Motor neuron (in vitro differentiated cells): ENCODE results near the gene TMPRSS4. TPM values are rescaled to one million over a fixed set of nuclear protein-coding genes. Genes with fewer than 3 reads are reported as not detected.

Source experiments
- ATAC-seq, 8 experiments: fragments of 200-7000 bp; cut with Tn5 transposase; replicated peaks in 6 of 8; 2 replicates each; pipeline ENCODE4 v1.8.0; 2021; ENCODE audit warnings: mild to moderate bottlenecking in 8 of 8, moderate library complexity in 8 of 8
- H3K27ac ChIP-seq, 2 donors: fragments of 250-450 bp; sonication (Bioruptor Pico); 2 replicates each; pipeline ENCODE4 v1.9.0; 2021; ENCODE audit warnings: antibody characterized with exemption in 2 of 2, mild to moderate bottlenecking in 2 of 2, moderate library complexity in 1 of 2
- H3K4me1 ChIP-seq, 2 donors: fragments of 250-450 bp; sonication (Bioruptor Pico); replicated peaks in 1 of 2; 2 replicates each; pipeline ENCODE4 v1.6.1; 2021; ENCODE audit warnings: antibody characterized with exemption in 2 of 2, mild to moderate bottlenecking in 2 of 2, moderate library complexity in 1 of 2
- H3K4me3 ChIP-seq, 5 donors: fragments of 250-450 bp; sonication (Bioruptor Pico); 2 replicates each; pipeline ENCODE4 v1.9.0; 2021; ENCODE audit warnings: antibody characterized with exemption in 5 of 5, mild to moderate bottlenecking in 5 of 5, moderate library complexity in 4 of 5
- WGBS, 10 experiments: fragments of 450-650 bp; shearing (Covaris generic); methylation state at CpG; one replicate each; pipeline ENCODE4 v1.0.0; 2022; 5-methylcytosine and 5-hydroxymethylcytosine counted together
- in situ Hi-C, 9 experiments: fragments of 400-800 bp; cut with MboI; loops; one replicate each; pipeline ENCODE4 v1.15.0; 2021; ENCODE audit warnings: low sequenced_read_pairs in 9 of 9, low pct_unique_long_range_greater_than_20kb in 2 of 9; ENCODE audit not compliant: unreplicated experiment in 9 of 9
- total RNA-seq, 8 experiments: library from RNA; unstranded; fragments of 300-600 nt; gene quantifications; 2 replicates each; pipeline versions ENCODE4 v1.2.3 to v1.2.4, GENCODE V29; 2022

TMPRSS4 gene
- total RNA-seq, 8 experiments from 2014 or later: 0.13 to 5.2 (median 0.88) TPM; not detected in 1

GRCh38 chr11:118120793-118121192 lies 43.9 kb downstream of the TMPRSS4 start:
- WGBS, 10 experiments: 67 to 100% (median 92%) methylated on average over 1 of the region's 1 CpG; no CpG with 5 or more reads in 2 of the 10 experiments
- ATAC-seq: no peak
- Histone ChIP-seq H3K4me3 (no peak overlapping the region), H3K4me1 (peaks cover 0 to 6% of the 10 kb centered on the region in 2 donors), H3K27ac (no peak overlapping the region)
- in situ Hi-C loops: no loop called here

DNA sequence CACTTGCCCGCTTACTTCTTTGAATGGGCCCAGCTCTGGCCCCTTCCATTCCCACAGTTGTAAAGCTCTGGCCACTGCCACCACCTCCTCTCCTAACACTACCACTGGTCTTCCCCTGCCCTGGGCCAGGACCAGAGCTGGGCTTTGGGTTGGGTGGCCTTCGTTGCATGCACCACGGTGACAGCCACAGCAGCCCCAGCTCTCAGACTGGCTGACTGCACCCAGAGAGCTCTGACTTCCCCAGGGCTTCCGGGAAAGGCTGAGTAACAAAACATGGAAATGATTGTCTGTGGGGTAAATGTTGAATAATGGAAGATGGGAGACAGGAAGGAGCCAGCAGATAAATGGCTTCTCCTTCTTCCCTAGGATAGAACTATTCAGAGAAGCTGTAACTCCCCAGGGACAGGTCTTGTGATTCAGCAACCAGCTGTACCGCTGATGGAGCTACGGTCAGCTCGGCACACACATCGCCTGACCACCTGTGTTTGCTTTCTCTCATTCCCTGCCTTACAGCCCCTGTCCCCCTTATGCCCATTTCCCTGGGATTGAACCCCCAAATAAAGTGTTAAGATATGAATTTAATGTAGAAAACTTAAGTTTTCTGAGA lies 48.2 kb downstream of the TMPRSS4 start:
- WGBS, 10 experiments: 43 to 100% (median 83%) methylated on average over 1 to 5 of the region's 8 CpGs; no CpG with 5 or more reads in 3 of the 10 experiments

GRCh38 chr11:118126082-118126838 lies 49.4 kb downstream of the TMPRSS4 start:
- H3K27ac ChIP-seq: no peak overlapping the region
- peak in 5 of 8 experiments; percentile 26 to 42 (median 37) for ATAC-seq
- no peak overlapping the region for H3K4me3 ChIP-seq
- 40 to 100% (median 68%) methylated on average over 1 to 5 of the region's 7 CpGs for WGBS, 10 experiments
- in situ Hi-C loops: no loop called here
- H3K4me1 ChIP-seq: peaks cover 0 to 6% of the 10 kb centered on the region in 2 donors

More for the DNA sequence above, 48.2 kb downstream of the TMPRSS4 start:
- no peak overlapping the region for H3K4me3 ChIP-seq
- peak in 5 of 8 experiments; percentile 83 to 96 (median 95) for ATAC-seq
- H3K4me1 ChIP-seq: peaks cover 0 to 6% of the 10 kb centered on the region in 2 donors
- peak overlapping the region in 1 of 2 donors; percentile 32 for H3K27ac ChIP-seq
- in situ Hi-C loops: no loop called here

- Histone ChIP-seq H3K4me1 (peaks cover 0 to 6% of the 10 kb centered on the region in 2 donors), H3K4me3 (no peak overlapping the region), H3K27ac (no peak overlapping the region)
- in situ Hi-C loops: no loop called here
- ATAC-seq: no peak
- 4 to 94% (median 56%) methylated on average over 1 to 4 of the region's 4 CpGs for WGBS, 10 experiments
Measured at GRCh38 chr11:118128310-118128709, 51.4 kb downstream of the TMPRSS4 start.

- H3K4me3 ChIP-seq: no peak overlapping the region
- 10 to 100% (median 64%) methylated on average over 1 to 9 of the region's 11 CpGs for WGBS, 10 experiments
- in situ Hi-C loops: no loop called here
- ATAC-seq: peak in 3 of 8 experiments; percentile 26 to 57 (median 32)
- no peak overlapping the region for H3K27ac ChIP-seq
- H3K4me1 ChIP-seq: peaks cover 0 to 6% of the 10 kb centered on the region in 2 donors
Measured at GRCh38 chr11:118128721-118129470, 52.0 kb downstream of the TMPRSS4 start.

DNA sequence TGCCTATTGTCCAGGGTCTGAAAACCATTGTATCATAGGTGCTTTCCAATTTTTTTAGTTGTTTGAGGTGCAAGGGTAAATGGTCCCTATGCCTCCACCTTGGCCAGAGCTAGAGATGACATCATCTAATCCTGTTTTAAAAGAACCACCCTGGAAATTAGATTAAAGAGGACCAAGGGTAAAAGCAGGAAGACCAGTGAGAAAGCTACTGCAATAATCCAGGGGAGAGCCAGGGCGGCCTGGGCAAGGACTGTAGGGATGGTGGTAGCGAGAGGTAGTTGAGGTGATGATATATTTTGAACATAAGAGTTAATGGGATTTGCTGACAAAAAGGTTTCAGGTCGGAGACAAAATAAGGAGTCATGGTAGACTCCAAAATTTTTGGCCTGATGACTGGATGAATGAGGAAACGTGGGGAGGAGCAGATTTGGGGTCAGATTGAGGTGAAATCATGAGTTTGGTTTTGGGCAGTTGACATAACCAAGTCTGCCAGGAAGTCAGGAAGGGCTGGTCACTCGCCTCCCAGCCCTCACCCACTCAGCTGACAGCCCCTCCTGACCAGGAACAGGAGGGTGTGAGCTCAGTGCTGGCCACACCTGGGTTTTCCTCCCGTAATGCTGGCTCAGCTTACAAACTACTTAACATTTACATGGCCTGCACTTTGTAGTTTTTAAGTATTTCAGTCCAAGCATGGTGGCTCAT lies 52.7 kb downstream of the TMPRSS4 start:
- in situ Hi-C loops: no loop called here
- WGBS, 10 experiments: 7 to 79% (median 47%) methylated on average over 2 to 5 of the region's 6 CpGs; no CpG with 5 or more reads in 2 of the 10 experiments
- H3K4me3 ChIP-seq: no peak overlapping the region
- H3K27ac ChIP-seq: no peak overlapping the region
- H3K4me1 ChIP-seq: peaks cover 0 to 4% of the 10 kb centered on the region in 2 donors
- peak in 3 of 8 experiments; percentile 47 to 87 (median 84) for ATAC-seq

DNA sequence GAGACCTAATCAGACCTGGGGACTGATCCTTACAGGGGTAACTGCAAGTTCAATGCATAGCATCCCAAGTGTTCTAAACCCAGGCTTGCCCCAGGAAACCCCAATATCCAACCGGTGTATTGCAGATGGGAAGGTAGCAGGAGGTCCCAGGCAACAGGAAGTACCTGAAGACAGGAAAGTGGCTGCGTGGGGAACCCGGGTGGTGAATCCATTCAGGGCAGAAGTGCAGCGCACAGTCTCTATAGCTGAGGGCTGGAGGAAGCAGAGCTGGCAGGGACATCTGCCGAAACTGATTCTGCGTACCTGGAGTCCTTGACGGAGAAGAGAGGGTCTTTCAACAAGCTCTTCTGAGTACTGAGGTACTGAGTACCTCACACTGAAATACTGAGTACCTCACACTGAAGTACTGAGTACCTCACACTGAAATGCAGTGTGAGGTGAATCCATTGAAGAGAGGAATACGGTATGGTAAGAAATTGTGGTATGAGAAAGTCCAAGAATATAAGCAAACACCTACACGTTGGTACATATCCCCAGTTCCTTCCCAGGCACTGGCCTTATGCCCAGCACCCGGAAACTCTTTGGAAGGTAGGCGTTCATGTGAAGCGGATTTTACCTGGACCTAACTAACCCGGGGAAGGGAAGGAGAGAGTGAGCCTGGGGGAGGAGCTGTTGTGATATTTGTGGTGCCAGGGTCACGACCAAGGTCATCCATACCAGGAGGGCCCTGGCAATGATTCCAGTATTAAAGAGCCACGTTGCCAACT lies 55.7 kb downstream of the TMPRSS4 start:
- Histone ChIP-seq H3K27ac (no peak overlapping the region), H3K4me3 (no peak overlapping the region), H3K4me1 (no peaks in the 10 kb centered on the region)
- 37 to 91% (median 70%) methylated on average over 2 to 12 of the region's 15 CpGs; no CpG with 5 or more reads in 2 of the 10 experiments for WGBS, 10 experiments
- no peak for ATAC-seq
- in situ Hi-C loops: no loop called here

DNA sequence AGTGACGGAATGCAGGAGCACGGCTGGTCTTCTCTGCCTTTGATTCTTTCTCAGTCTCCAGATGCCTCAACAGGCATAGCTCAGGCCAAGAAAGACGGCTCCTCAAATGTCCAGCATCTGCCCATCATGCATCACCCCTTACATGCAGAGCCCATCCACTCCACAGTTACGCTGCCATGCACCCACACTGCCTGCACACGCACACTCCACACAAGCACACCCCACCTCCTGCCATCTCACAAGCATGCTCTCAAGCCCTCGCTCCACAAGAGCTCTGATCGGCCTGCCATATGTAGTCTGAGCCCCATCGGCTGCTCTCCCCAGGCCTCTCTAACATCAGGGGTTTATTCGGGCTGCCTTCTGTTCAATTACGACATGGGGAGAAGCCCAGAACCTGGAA lies 56.9 kb downstream of the TMPRSS4 start:
- 0 to 86% (median 78%) methylated on average over 1 to 7 of the region's 10 CpGs; no CpG with 5 or more reads in 3 of the 10 experiments for WGBS, 10 experiments
- no peak for ATAC-seq
- H3K27ac ChIP-seq: no peak overlapping the region
- no peaks in the 10 kb centered on the region for H3K4me1 ChIP-seq
- in situ Hi-C loops: no loop called here
- no peak overlapping the region for H3K4me3 ChIP-seq

DNA sequence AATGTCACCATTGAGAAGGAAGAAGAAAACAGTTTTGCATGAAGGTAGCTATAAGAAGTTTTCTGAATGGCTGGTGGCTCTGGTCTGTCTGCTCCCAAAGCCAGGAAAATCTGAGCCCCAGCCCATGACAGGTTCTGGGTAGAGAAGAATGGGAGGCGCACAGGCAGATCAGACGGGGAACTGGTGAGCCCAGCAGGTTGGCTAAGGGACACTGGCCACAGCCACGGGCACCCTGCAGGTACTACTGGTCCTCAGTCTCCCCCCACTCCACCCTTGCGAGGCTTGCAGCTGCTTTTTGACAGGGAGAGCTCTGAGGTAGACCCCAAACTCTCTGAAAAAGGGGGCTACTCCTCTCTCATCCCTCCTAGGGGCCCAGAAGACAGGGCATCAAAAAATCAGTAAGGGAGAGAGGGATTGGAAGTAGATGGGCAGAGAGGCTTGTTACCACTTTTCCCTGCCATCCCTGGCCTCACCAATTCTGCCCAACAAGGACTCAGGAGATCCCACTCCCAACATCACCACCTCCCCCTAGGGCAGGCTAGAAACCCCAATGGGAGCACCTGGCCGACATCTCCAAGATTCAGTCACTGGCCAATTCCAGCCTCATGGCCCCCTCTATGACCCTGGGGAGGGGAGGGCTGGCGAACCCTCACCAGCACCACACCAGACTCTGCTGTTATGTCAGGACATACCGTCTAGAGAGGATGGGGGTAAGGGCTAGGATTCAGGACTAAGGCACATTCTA lies 58.3 kb downstream of the TMPRSS4 start:
- no peak for ATAC-seq
- WGBS, 10 experiments: 0 to 67% (median 54%) methylated on average over 1 to 7 of the region's 7 CpGs; no CpG with 5 or more reads in 5 of the 10 experiments
- no peaks in the 10 kb centered on the region for H3K4me1 ChIP-seq
- in situ Hi-C loops: no loop called here
- no peak overlapping the region for H3K27ac ChIP-seq
- no peak overlapping the region for H3K4me3 ChIP-seq

GRCh38 chr11:118135796-118136165 lies 58.9 kb downstream of the TMPRSS4 start:
- WGBS, 10 experiments: no CpG with 5 or more reads among the region's 5 CpGs
- no peak overlapping the region for H3K27ac ChIP-seq

GRCh38 chr11:118136341-118136740 lies 59.5 kb downstream of the TMPRSS4 start:
- 100% methylated on average over 1 of the region's 2 CpGs; no CpG with 5 or more reads in 9 of the 10 experiments for WGBS, 10 experiments
- in situ Hi-C loops: no loop called here
- ATAC-seq: peak in 1 of 8 experiments; percentile 36

More at GRCh38 chr11:118135796-118136165, 58.9 kb downstream of the TMPRSS4 start:
- in situ Hi-C loops: no loop called here
- ATAC-seq: no peak
- Histone ChIP-seq H3K4me1 (no peaks in the 10 kb centered on the region), H3K4me3 (no peak overlapping the region)

More at GRCh38 chr11:118136341-118136740, 59.5 kb downstream of the TMPRSS4 start:
- Histone ChIP-seq H3K4me1 (no peaks in the 10 kb centered on the region), H3K4me3 (no peak overlapping the region), H3K27ac (no peak overlapping the region)
